ENCODE results near the gene ANKRD12.

The ANKRD12 gene

DNA sequence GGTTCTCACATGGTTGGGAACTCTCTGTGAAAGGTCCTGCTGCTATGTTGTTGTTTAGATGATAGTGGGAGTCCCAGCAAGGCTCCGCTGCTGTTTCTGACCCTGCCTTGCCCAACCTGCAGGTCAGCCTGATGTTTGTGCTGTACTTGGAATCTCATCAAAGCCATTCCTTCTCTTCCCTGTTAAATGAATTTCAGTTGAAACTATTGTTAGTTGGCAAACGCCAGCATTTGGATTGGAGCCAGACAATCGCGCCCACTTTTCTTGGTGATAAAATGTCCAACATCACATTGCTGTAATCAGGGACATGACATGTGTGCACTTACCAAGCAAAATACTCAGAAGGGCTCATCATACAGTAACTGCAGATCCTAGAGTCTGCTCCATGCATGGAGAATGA, 185.2 kb downstream of the ANKRD12 start:
- no peak for DNase-seq (ENCODE audit: low read depth)
- TF ChIP-seq, protein P1, sequence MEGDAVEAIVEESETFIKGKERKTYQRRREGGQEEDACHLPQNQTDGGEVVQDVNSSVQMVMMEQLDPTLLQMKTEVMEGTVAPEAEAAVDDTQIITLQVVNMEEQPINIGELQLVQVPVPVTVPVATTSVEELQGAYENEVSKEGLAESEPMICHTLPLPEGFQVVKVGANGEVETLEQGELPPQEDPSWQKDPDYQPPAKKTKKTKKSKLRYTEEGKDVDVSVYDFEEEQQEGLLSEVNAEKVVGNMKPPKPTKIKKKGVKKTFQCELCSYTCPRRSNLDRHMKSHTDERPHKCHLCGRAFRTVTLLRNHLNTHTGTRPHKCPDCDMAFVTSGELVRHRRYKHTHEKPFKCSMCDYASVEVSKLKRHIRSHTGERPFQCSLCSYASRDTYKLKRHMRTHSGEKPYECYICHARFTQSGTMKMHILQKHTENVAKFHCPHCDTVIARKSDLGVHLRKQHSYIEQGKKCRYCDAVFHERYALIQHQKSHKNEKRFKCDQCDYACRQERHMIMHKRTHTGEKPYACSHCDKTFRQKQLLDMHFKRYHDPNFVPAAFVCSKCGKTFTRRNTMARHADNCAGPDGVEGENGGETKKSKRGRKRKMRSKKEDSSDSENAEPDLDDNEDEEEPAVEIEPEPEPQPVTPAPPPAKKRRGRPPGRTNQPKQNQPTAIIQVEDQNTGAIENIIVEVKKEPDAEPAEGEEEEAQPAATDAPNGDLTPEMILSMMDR (IDR thresholded peaks at IDR 0.05; ENCODE audit: insufficient read depth, low read depth, low read length, missing control alignments): no peak
- no peak overlapping the region for H3K4me3 ChIP-seq (ENCODE audit: low read depth, low read length)

DNA sequence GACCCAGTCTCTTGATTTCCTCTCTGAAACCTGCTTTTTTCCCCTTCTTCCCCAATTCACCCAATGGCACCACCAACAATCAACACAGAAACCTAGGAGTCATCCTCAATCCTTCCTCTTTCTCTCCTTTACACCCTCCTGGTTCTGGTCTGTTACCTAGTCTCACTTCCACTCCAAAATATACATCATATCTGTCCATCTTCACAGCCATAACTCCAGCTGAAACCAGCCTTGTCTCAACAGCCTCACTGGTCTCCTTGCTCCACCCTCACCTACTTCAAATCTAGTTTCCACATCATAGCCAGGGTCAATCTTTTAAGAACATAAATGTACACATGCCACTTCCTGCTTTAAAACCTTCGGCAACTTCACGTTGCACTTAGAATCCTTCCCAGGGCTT, 186.2 kb downstream of the ANKRD12 start:
- H3K4me3 ChIP-seq (ENCODE audit: low read depth, low read length): no peak overlapping the region
- DNase-seq (ENCODE audit: low read depth): no peak

GRCh38 chr18:9323750-9324445, 187.3 kb downstream of the ANKRD12 start:
- TF ChIP-seq, protein P1 (IDR thresholded peaks at IDR 0.05; ENCODE audit: insufficient read depth, low read depth, low read length, missing control alignments): no peak
- no peak for DNase-seq (ENCODE audit: low read depth)
- no peak overlapping the region for H3K4me3 ChIP-seq (ENCODE audit: low read depth, low read length)

More for the DNA sequence above, 186.2 kb downstream of the ANKRD12 start:
- TF ChIP-seq, protein P1 (IDR thresholded peaks at IDR 0.05; ENCODE audit: insufficient read depth, low read depth, low read length, missing control alignments): no peak

- H3K4me3 ChIP-seq (ENCODE audit: low read depth, low read length): no peak overlapping the region
- TF ChIP-seq, protein P1 (IDR thresholded peaks at IDR 0.05; ENCODE audit: insufficient read depth, low read depth, low read length, missing control alignments): no peak
- no peak for DNase-seq (ENCODE audit: low read depth)
Observed at GRCh38 chr18:9325716-9326115, 189.1 kb downstream of the ANKRD12 start.

DNA sequence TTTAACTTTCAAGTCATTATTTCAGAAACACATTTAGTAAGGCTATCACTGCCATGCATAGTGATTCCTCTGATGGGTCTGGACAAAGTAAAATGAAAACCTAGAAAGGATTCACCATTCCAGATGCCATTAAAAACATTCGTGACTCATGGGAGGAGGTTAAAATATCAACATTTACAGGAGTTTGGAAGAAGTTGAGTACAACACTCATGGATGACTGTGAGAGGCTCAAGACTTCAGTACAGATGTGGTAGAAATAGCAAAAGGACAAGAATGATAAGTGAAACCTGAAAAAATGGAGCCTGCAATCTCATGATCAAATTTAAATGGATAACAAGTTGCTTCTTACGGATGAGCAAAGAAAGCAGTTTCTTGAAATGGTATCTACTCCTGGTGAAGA, 192.2 kb downstream of the ANKRD12 start:
- TF ChIP-seq, protein P1 (IDR thresholded peaks at IDR 0.05; ENCODE audit: insufficient read depth, low read depth, low read length, missing control alignments): no peak
- H3K4me3 ChIP-seq (ENCODE audit: low read depth, low read length): no peak overlapping the region
- no peak for DNase-seq (ENCODE audit: low read depth)

- TF ChIP-seq, protein P1 (IDR thresholded peaks at IDR 0.05; ENCODE audit: insufficient read depth, low read depth, low read length, missing control alignments): no peak
- no peak overlapping the region for H3K4me3 ChIP-seq (ENCODE audit: low read depth, low read length)
- DNase-seq (ENCODE audit: low read depth): no peak
Observed at GRCh38 chr18:9329471-9329870, 192.9 kb downstream of the ANKRD12 start.

DNA sequence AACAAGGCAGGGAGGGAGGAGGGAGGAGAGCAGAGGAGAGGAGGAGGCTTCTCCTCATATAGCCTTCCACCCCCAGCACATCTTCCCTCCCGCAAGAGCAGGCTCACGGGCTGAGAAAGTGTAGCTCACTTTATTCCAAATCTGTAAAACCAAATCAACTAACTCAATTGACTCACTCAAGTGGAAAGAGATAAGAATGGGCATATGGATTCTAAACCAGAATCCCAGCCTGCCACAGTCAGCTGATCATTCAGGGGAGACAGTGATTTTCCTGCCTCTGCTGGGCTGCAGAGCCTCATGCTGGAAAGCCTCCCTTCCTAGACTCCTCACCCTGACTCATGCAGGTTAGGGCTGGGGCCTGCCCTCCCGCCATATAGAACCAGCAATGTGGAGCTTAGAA, 193.8 kb downstream of the ANKRD12 start:
- TF ChIP-seq, protein P1 (IDR thresholded peaks at IDR 0.05; ENCODE audit: insufficient read depth, low read depth, low read length, missing control alignments): no peak
- no peak overlapping the region for H3K4me3 ChIP-seq (ENCODE audit: low read depth, low read length)
- DNase-seq (ENCODE audit: low read depth): no peak
